HG03520 (cell line): ENCODE results near the gene CHST5.
"Not testable (repeated sequence)": the region's sequence is repeated elsewhere in the genome, so short reads cannot be mapped to it uniquely, and the experiment has no call there.

ENCODE experiments used
- ATAC-seq: cut with Tn5 transposase; IDR thresholded peaks from one replicate; pipeline ENCODE4 v1.9.1; 2021; ENCODE audit warnings: mild to moderate bottlenecking, moderate library complexity; ENCODE audit not compliant: unreplicated experiment

CHST5 gene

DNA sequence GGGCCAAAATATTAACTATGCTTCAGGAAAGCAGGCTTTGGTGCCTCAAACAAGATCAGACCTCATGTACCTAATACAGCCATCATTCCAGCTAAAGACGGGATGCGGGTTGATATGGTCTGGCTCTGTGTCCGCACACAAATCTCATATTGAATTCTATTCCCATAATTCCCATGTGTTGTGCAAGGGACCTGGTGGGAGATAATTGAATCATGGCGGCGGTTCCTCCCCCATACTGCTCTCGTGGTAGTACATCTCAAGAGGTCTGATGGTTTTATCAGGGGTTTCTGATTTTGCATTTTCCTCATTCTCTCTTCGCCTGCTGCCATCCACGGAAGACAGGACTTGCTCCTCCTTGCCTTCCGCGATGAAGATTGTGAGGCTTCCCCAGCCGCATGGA lies 21.6 kb downstream of the CHST5 start:
- ATAC-seq = no peak

DNA sequence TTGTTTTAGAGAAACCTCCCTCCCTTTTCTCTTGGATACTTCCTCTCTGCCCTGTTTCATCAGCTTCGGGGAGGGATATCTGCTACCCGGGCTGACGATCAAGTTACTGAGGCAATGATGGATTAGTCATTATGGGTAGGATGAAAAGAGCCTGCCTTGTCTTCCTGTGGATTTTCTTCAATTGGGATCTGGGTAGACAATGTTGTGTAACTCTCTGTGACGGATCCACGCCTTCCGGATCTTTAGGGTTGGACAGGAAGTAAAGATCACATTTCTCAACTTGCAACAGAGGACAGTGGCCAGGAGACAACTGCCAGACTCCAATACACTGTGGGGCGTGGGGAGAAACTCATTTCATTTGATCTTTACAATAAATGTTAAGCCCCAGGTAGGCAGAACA lies 29.3 kb downstream of the CHST5 start:
- no peak for ATAC-seq

DNA sequence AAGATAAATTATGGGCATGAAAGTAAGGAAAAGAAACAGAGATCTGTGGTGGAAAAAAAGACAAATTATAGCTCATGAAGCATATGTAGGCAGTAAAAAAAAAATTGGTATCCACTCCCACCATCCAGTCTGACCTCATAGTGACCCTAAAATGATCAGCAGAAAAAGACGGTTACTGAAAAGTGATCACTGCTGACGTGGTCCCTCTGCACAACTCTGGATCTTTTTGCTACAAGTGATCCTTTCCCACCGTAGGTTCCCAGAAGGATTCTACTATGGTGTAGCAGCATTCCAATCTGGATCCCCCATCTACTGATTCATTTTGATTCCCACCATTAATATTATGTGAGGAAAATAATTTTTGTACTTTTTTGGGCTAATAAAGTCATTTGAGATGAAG lies 29.8 kb downstream of the CHST5 start:
- no peak for ATAC-seq

DNA sequence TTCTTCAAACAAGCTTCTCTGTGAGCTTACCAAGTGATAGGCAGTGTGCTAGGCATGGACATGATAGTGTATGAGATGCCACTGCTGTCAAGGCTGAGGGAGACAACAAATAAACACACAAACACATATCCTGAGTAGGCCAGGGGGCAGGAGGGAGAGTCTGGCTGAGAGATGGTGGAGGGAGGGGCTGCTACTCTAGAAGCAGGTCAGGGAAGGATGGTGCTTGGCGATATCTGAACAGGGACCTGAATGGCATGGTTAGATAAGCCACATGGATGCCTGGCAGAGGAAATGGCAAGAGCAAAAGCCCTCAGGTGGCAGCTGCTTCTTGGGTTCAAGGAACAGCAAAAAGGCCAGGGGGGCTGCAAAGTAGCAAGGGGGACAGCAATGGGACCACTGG lies 32.1 kb downstream of the CHST5 start:
- no peak for ATAC-seq

DNA sequence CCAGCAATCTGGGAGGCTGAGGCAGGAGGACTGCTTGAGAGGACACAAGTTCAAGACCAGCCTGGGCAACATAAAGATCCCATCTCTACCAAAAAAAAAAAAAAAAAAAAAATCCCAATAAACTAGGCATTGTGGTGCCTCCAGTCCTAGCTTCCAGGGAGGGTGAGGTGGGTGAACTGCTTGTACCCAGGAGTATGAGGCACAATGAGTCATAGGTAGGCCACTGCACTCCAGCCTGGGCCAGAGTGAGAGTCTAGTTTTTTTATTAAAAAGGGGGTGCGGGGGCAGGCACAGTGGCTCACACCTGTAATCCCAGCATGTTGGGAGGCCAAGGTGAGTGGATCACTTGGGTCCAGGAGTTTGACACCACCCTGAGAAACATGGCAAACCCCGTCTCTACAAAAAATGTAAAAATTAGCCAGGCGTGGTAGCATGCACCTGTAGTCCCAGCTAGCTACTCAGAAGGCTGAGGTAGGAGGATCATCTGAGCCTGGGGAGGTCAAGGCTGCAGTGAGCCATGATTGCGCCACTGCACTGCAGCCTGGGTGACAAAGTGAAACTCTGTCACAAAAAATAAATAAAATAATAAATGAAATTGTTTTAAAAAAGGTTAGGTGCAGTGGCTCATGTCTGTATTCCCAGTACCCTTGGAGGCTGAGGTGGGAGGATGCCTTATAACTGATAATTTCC lies 32.8 kb downstream of the CHST5 start:
- ATAC-seq = no peak

DNA sequence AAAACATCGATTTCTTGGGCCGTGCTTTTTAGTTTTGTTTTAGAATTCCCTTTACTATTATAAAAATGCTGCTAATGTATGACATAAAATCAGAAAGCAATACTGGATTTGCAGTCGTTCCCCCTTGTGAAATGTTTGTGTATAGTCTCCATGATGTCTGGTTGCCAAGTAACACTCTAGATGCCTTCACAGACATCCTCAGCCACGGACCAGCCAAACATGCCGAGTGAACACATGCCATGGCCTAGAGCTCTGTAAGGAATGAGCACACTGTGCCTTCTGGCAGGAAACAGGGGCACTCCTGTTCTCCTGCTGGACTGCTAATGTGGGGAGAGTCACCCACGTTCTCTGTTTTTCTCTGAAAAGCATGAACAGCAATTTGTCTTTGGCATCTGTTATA lies 34.1 kb downstream of the CHST5 start:
- ATAC-seq = not testable (repeated sequence)

DNA sequence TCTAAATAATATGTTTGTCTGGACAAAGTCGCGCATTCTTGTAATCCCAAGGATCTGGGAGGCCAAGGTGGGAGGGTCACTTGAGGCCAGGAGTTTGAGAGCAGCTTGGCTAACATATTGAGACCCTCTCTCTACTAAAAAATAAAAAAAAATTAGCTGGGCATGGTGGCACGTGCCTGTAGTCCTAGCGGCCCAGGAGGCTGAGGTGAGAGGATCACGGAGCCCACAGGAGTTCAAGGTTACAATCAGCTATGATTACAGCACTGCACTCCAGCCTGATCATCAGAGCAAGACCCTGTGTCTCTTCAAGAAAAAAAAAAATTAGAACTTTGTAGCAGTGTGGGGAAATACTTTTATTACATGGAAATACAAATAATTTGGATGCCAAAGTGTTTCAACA lies 34.5 kb downstream of the CHST5 start:
- ATAC-seq = no peak

DNA sequence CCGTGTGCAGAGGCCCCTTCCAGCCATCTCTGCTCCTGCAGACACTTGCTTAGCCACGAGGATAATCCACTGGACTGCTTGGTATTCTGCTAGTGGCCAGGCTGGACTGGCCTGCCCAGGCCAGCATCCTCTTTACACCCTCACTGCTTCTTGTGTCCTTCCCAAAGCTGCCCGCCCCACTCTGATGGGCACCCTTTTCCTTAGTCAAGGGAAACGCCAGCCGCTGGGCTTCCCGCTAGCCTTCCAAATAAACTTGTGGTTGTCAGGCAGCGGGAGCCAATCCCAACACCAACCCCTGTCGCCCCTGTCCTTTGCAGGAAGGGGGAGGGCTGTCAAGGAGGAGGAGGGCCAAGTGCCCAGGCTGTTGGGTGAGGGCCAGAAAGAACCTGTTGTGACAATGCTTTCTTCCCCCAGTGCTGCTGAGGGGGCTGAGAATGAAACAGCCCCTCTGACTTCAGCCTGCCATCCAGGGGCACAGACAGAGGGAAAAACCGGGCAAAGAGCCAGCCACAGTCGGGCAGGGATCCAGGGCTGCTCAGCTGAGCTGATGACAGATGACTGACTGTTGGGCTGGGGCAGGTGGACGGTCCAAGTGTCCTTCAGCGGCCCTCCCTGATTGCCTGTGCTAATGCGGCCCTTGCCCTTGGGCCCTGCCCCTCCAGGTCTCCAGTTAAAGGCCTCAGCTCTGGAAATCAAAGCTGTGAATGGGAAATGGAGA lies 37.1 kb downstream of the CHST5 start:
- ATAC-seq = not testable (repeated sequence)

DNA sequence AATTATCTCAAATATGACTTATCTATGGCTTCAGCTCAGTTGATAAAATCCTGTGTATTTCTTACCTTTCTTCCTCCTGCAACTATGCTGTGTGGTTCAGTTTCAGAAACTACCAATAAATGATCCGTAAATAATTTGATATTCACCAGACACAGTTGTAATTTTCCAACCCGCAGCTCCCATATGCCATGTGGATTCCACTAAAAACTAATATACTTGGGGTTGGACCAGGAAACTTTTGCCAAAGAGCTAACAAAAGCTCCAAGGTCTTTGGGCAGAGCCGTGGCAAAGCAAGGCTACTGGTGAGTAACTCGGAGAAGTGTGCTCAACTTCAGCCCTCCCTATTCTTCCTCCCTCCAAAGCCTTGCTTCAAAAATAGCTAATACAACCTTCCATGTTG lies 38.4 kb downstream of the CHST5 start:
- no peak for ATAC-seq

DNA sequence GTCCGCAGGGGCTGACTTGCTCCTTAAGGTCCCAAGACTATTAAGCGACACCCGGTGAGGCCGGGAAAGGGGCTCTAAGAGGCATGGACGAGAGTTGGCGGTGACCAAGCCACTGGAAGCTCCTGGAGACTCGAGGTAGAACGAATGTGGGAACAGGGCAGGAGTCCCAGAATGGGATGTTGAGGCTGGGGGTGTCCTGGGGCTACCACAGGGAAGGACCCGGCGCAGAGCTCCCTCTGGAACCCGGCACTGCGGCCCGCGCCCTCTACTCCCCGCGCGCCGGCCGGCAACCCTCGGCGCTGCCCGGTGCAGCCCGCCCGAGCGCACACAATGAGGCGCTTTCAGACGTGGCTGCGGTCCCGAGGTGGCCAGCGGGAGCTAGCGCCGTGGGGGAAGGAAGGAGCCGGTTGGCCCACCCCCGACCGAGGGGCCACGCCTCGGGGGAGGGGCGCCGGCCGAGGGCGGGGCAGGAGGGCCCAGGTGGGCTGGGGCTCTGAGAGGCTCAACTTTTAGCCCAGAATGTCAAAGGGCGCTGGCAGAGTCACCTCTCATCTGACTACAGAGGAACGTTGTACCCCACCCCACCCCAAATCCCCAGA lies 40.7 kb downstream of the CHST5 start, which contains the start of gene CHST6:
TSS of gene CHST6 (minus strand) at position 366 of the 599 bp plus-strand sequence. CDS start 15,613 bp downstream, outside the sequence.
- ATAC-seq = peak; percentile 56

DNA sequence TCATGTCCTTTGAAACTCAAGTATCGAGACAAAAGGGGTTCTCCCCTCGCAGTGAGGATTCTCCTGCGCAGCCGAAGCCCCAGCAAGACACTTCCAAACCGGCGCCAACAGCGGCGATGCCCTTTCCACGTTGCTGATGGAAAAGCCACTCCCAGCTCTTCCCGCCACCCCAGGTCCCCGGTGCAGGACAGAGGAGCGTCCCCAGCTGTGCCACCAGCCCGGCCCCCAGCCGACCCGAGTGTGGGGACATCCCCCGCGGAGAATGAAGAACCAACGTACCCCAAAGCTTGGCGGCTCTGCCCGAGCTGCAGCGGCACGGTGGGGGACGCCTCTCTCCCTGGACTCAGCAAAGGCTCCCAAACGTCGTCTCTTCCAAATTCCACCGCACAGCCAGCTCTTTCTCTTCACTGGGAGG lies 41.2 kb downstream of the CHST5 start:
- ATAC-seq = no peak

DNA sequence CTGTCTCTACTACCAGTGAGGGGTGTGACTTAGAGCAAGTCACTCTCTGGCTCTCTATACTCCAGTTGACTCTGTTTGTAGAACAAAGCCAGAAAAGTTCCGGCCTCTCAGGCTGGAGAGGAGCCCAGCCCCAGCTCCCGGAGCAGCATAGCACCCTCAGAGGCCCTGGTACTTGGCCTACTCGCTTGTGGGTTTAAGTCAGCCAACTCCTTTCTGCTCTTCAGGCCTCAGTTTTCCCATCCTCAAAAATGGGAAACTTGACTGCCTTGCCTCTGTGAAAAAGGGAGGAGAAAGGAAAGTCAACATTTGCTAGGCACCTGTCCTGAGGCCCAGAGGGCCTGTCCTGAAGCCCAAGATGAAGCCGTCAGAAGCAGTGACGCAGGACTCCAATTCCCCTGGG lies 41.7 kb downstream of the CHST5 start:
- no peak for ATAC-seq

DNA sequence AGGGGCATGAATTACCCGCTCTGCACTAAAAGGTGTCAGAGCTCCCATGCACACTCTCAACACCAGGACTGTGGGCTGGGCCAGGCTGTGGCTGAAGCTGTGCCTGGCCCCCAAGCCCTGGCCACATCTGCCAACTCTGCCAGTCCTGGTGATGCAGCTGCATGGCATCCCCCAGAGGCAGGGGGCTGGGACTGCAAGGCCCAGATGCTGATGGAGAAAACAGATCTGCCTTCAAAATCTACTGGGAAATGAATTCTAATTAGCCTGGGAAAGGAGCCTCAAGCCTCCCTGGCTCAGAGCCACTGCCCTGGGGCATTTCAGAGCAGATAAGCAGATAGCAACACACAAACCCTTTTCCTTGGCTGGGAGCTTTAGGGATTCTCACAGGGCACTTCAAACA lies 44.0 kb downstream of the CHST5 start:
- ATAC-seq = no peak

DNA sequence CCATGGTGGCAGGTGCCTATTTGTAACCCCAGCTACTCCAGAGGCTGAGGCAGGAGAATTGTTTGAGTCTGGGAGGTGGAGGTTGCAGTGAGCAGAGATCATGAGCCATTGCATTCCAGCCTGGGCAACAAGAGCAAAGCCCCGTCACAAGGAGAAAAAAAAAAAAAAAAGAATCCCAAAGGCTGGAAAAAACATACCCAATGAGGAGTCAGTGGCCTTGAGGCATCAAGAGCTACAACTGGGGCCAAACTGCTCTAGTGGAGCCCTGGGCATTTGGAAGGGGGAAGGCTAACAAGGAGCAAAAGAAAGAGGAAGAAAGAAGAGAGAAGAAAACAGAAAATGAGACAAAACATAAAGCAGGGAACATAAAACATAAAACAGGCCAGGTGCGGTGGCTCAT lies 47.6 kb downstream of the CHST5 start:
- ATAC-seq = no peak

DNA sequence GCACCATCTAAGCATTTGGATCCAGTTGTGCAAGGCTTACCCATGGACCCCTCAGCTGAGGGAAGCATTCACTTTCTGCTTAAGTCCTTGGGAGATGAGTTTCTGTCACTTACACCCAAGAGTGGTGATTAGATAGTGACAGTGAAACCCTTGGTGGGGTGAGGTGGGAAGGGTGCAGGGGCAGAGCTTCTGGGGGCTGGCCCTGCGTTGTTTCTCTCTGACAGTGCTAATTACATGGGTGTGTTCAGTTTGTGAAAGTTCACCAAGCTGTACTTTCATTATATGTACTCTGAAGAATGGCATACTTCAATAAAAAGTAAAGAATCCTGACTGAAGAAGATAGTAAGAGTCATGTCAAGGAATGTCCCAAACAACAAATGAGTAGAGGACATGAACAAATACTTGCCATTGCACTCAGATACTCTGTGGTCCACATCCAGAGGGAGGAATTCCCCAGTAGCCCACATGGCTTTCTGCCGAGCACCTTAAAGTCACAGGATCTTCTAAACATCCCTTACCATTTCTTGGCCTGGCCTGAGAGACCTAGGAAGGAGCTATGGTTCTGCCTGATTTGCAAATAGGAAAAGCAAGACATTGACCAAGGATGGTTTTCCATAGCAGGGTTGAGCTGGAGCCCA lies 49.1 kb downstream of the CHST5 start:
- ATAC-seq = peak; percentile 44

DNA sequence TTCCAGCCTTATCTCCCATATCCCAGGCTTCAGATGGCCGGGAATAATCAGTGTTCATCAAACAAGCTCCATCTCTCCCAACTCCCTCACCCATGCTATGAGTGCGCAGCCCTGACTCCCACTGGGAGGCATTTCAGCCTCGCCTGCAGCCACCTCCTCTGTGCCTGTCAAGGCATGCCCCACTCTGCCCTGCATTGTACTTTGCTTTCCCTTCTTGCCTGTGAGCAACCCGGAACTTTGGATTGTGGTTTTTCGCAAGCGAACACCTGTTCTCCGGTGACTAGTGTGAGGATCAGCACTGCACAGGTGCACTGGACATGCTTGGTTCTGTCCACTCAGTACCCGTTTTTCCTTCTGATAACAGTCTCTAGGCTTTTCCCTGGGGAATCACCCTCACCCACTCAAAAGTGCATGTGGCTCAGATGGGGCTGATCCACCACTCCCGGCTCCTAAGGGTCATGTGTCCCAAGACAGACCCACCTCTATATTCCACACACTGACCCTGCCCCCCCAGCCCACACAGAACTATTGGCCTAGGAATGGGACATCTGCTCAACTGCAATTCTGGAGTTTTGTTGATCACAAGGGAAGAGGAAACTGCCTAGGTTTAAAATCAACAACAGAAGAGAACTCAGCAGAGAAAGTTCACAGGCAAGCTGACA lies 49.8 kb downstream of the CHST5 start:
- no peak for ATAC-seq

DNA sequence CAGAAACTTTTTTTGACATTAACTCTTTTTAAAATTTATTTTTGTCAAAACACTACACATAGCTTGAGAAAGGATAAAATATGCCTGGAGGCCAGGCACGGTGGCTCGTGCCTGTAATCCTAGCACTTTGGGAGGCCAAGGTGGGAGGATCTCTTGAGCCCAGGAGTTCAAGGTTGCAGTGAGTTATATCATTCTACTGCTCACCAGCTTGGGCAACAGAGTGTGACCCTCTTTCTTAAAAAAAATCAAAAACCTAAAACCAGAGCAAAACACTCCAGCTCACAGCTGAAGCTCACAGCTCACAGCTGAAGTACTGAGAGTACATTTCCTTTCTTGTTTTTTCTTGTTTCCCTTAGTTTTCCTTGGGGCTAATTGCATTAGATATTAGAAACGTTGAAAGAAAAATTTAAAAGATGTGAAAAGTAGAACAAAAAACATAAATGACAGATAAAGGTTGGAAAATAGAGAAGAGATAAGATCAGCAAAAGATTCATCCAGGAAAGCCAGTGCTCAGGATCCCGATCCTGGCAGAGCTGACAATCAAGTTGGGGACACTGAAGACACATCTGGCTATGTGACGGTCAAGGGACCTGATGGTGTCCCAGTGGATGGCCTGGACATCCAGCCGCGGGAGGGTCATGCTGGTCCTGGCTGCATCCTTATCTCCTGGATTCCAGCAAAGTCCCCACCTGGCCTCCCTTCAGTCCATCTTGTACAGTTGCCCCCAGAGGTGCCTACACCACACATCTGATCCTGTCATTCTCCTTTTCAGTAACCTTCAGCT lies 50.5 kb downstream of the CHST5 start:
- ATAC-seq = no peak

DNA sequence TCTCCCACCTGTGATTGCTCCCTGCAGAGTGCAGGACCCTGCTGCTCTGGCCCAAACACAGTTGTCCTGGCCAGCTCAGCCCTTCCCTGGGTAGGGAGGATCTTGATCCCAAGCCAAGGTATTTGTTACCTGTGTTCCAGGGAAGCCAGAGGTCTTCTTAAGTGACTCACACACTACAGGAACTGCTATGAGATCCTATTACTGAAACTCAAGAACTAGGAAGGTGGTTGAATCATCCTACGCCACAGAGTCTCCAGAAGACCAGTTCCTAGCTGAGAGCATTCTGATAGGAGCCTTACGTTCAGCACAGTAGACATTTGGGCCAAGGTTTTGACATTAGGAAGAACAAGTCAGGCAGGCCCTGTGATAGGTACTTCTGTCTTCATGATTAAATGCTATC lies 52.7 kb downstream of the CHST5 start:
- ATAC-seq = no peak

DNA sequence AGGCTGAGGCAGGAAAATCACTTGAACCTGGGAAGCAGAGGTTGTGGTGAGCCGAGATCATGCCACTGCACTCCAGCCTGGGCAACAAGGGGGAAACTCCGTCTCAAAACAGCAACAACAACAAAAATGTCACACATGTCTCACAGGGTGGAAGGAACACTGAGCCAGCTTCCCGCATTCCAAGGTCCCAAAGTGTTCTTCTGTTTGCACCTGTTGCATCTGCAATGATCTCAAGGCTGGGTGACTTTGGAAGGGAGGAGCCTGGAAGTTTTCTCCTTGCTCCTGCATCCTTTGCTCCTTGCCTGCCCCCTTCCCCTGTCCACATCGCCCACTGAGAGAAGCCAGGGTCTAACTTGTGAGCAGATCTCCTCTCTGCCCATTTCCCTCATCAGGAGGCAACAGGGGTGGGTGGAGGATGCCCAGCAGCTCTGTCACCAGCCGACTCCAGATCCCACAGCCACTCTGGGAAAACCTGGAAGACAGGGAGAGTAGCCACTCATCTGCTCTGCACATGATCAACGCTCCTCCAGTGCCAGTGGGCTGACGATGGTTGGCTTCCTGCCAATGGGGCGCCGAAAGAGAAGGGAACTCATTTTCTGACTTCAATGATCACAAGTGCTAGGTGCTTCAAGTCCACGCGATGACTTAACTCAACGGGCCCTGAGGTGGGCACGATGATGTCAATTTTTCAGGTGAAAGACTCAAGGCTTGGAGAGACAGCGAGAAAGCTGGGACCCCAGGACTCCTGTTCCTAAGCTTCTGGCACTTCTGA lies 53.3 kb downstream of the CHST5 start:
- ATAC-seq = no peak

DNA sequence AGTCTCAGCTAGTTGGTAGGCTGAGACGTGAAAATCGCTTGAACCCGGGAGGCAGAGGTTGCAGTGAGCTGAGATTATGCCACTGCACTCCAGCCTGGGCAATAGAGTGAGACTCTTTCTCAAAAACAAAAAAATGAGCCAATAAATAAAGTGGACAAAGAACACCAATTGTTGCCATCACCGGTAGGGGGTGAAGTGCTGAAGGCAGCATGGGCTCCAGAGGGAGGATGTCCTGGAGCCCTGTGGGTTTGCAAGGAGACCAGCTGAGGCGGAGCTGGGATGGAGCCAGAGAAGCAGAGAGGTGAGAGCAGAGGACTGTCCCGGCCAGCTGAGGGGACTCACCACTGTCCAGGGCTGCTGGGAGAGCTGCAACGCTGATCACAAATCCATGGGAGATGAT lies 54.4 kb downstream of the CHST5 start:
- no peak for ATAC-seq
